GM12865 (cell line): Measurements from ENCODE around the gene ZFHX3.

Experiments used
- DNase-seq: peaks from one replicate; pipeline ENCODE4 v3.0.0; 2010; ENCODE audit warnings: low read depth
- H3K4me3 ChIP-seq: 2 replicates; pipeline ENCODE4 v1.5.1; 2011; ENCODE audit warnings: mild to moderate bottlenecking, low read depth, low read length, control low read depth
- TF ChIP-seq, protein P1 (sequence below): IDR thresholded peaks from 2 replicates; pipeline ENCODE4 v1.5.1; 2011; ENCODE audit warnings: low read length, control low read depth, low read depth, inconsistent platforms; ENCODE audit not compliant: insufficient read depth; ENCODE audit errors: missing control alignments

ZFHX3 gene

GRCh38 chr16:72769876-72770275, 278.1 kb downstream of the ZFHX3 start:
- TF ChIP-seq, protein P1, sequence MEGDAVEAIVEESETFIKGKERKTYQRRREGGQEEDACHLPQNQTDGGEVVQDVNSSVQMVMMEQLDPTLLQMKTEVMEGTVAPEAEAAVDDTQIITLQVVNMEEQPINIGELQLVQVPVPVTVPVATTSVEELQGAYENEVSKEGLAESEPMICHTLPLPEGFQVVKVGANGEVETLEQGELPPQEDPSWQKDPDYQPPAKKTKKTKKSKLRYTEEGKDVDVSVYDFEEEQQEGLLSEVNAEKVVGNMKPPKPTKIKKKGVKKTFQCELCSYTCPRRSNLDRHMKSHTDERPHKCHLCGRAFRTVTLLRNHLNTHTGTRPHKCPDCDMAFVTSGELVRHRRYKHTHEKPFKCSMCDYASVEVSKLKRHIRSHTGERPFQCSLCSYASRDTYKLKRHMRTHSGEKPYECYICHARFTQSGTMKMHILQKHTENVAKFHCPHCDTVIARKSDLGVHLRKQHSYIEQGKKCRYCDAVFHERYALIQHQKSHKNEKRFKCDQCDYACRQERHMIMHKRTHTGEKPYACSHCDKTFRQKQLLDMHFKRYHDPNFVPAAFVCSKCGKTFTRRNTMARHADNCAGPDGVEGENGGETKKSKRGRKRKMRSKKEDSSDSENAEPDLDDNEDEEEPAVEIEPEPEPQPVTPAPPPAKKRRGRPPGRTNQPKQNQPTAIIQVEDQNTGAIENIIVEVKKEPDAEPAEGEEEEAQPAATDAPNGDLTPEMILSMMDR: no peak
- DNase-seq: no peak
- H3K4me3 ChIP-seq: no peak overlapping the region

DNA sequence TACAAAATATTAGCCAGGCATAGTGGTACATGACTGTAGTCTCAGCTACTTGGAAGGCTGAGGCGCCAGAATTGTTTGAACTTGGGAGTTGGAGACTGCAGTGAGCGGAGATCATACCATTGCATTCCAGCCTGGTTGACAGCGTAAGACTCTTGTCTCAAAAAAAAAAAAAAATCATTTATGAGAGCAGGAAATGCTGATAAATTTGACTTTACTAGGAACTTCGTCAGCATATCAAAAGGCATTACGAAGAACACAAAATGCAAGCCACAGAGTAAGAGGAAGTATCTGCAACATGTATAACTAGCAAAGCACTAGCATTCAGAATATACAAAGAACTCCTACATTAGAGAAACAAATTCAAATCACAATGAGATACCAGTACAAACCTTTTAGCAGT, 279.3 kb downstream of the ZFHX3 start:
- no peak overlapping the region for H3K4me3 ChIP-seq
- TF ChIP-seq, protein P1: no peak
- DNase-seq: no peak

DNA sequence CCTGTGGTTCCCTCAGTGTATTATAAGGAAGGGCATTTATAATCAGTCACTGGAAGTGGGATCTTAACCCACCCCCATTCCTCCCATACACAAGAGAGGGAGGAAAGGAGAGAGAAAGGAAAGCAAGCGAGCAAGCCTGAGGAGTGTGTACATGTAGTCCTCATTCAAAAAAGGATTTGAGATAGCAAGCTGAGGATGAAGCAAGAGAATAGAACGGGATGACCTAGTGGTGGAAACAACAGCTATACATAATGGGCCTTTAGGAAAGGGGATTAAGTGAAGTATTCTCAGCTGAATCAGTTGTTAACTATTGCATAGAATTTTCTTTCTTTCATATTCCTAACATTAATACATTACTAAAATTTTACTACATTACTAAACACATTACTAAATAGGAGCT, 281.4 kb downstream of the ZFHX3 start:
- TF ChIP-seq, protein P1: no peak
- DNase-seq: no peak
- H3K4me3 ChIP-seq: no peak overlapping the region

DNA sequence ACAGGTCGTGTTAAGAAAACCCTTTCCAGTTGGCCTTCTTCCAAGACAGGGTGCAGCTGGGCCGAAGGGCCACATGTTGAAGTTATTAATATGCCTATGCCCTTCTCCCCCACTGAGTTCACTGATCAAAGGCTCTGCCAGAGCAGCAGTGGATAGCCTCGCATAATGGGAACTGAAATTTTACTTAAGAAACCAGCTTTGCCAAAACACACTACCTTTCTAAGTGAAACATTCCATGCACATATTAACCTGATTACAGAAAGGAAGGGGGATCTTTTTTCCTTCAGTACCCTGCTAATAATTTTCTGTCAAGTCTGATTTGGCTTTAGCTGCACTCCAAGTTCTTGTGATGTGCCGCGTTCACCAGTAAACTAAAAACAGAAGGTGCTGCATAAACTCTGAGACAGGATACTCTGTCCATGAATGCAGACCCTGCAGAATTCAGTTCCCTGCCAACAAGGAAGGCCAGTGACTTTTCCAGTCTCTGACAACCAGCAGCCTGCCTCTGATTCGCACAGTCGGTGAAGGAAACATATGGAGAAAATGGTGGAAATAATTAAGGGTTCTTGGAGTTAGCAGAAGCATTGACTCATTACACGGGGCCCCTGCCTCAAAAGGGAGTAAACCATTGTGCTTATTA, 283.8 kb downstream of the ZFHX3 start:
- no peak overlapping the region for H3K4me3 ChIP-seq
- DNase-seq: peak; percentile 20
- TF ChIP-seq, protein P1: no peak

DNA sequence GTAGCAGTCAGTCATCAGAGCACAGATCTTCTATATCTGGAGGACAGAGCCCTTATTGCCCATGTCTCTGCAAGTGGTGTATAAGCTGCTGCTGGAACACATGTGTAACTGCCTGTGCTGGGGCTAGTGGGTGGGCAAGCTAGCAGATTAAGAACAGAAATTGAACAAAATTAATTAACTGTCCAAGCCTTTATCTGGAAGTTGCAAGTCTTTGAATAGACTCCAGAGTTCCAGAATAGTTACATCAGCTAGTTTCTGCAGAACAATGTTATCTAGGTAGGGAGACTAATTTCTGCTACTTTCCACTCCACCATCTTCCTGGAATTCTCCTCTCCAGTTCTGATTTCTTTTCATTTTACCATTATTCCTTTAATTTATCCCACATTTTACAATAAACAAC, 287.3 kb downstream of the ZFHX3 start:
- no peak overlapping the region for H3K4me3 ChIP-seq
- DNase-seq: no peak
- TF ChIP-seq, protein P1: no peak

DNA sequence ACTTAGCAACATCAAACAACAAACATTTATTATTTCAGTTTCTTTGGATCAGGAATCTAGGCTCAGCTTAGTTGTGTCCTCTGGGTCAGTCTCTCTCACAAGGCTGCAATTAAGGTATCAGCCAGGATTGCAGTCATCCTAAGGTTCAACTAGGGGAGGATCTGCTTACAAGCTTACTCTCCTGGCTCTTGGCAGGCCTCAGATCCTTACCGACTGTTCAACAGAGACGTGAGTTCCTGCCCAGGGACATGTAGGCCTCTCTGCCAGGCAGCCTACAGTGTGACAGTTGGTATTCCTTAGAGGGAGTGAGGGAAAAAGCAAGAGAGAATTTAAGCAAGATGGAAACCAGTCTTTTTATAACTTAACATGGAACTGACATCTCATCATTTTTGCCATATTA, 294.0 kb downstream of the ZFHX3 start:
- no peak for DNase-seq
- H3K4me3 ChIP-seq: no peak overlapping the region
- TF ChIP-seq, protein P1: no peak

DNA sequence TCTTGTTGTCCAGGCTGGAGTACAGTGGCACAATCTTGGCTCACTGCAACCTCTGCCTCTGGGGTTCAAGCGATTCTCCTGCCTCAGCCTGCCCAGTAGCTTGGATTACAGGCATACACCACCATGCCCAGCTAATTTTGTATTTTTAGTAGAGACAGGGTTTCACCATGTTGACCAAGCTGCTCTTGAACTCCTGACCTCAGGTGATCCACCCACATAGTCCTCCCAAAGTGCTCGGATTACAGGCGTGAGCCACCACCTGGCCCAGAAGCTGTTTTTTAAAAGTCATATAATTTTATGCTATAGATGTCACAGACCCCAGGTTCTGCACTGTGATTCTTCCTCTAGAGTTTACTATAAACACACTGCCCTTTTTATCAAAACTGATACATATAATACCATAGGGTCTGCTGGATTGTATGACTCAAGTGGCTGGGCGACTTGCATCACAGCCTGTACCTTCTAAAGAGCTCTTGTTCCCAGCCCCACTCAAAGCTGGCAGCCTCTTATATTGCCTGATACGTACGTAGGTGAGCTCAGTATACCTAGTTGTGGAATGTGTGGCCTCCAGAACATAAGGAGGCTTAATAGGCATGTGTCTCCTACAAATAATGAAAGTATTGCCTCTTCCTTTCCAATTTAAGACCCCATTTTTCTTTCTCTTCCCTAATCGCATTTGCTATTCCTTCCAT, 295.8 kb downstream of the ZFHX3 start:
- DNase-seq: no peak
- no peak overlapping the region for H3K4me3 ChIP-seq
- TF ChIP-seq, protein P1: no peak
